H1 (cell line): Measurements from ENCODE around the gene TBC1D24. TPM values are rescaled to one million over a fixed set of nuclear protein-coding genes. Genes with fewer than 3 reads are reported as not detected.
A peak's percentile ranks its signal among the peaks of the same experiment; 100 is the strongest.

Source experiments
- ASH2L ChIP-seq: fragments of 200-600, 300-600 bp; sonication (generic); IDR thresholded peaks from one replicate; pipeline ENCODE4 v1.7.1; 2017; ENCODE audit warnings: low read length
- BRCA1 ChIP-seq: IDR thresholded peaks from 2 replicates; pipeline ENCODE4 v1.6.1; 2012; ENCODE audit warnings: low read depth, low read length, improper control_type of control experiment
- CBX5 ChIP-seq: fragments of 300-800, 300-1000 bp; sonication (generic); IDR thresholded peaks from 2 replicates; pipeline ENCODE4 v1.7.1; 2016; ENCODE audit warnings: antibody characterized with exemption, low read length, low read depth
- CBX8 ChIP-seq: fragments of 300-800, 300-1000 bp; sonication (generic); IDR thresholded peaks from 2 replicates; pipeline ENCODE4 v1.7.1; 2016; ENCODE audit warnings: low read depth, low read length, borderline replicate concordance
- CHD7 ChIP-seq: fragments of 300-600 bp; sonication (generic); IDR thresholded peaks from 2 replicates; pipeline ENCODE4 v1.7.1; 2012; ENCODE audit warnings: low read length, moderate library complexity, mild to moderate bottlenecking, inconsistent platforms; ENCODE audit not compliant: insufficient replicate concordance
- EZH2 ChIP-seq: fragments of 200-600 bp; sonication (generic); IDR thresholded peaks from 2 replicates; pipeline ENCODE4 v1.7.1; 2012; ENCODE audit warnings: low read depth, mild to moderate bottlenecking, moderate library complexity, low read length, inconsistent platforms; ENCODE audit not compliant: severe bottlenecking
- KDM1A ChIP-seq: fragments of 200-600, 300-600 bp; sonication (generic); IDR thresholded peaks from 2 replicates; pipeline ENCODE4 v1.7.1; 2016; ENCODE audit warnings: mild to moderate bottlenecking, low read length, borderline replicate concordance
- RFX5 ChIP-seq: IDR thresholded peaks from 2 replicates; pipeline ENCODE4 v1.6.1; 2011; ENCODE audit warnings: low read depth, low read length, improper control_type of control experiment, borderline replicate concordance
- TAF7 ChIP-seq: optimal IDR thresholded peaks from 2 replicates; pipeline ENCODE3; 2011; ENCODE audit warnings: low read depth, mild to moderate bottlenecking, inconsistent platforms, low read length, moderate library complexity, borderline replicate concordance
- polyA plus RNA-seq, 7 experiments: library from polyadenylated mRNA; depleted of rRNA in 3 of 7; stranded (reverse) in 5 of 7; unstranded in 2 of 7; fragments of >200 nt in 5 of 7; fragments of 200-250 nt in 2 of 7; gene quantifications; 1 replicate in 5 of 7; 2 replicates in 1 of 7; 4 replicates in 1 of 7; pipeline versions ENCODE4 v1.2.1 to v1.2.3, GENCODE V29; 2011 to 2013; ENCODE audit warnings: missing spikeins in 2 of 7, mixed read lengths in 2 of 7
- total RNA-seq: library from RNA; stranded (reverse); fragmentation: NEBNext Ultra II Directional; extraction: Animal tissue kit (Norgen Biotek cat#: 25700); gene quantifications from 2 replicates; pipeline ENCODE4 v1.2.1, GENCODE V29; 2021

TBC1D24 gene
- total and polyA plus RNA-seq, 2 of the 8 experiments (the other 6 are each of a cell fraction or from before 2014, with no cell fraction given): 8.7 to 21.5 TPM

GRCh38 chr16:2513405-2514332 lies 38.7 kb downstream of the TBC1D24 start, which contains the start of gene ATP6V0C (continued):
- TF ChIP-seq EZH2 (no peak), TAF7 (peak; percentile 66), CBX8 (no peak), ASH2L (peak; percentile 58), BRCA1 (no peak), CHD7 (no peak), RFX5 (no peak), CBX5 (no peak), KDM1A (no peak)
